Hematopoietic multipotent progenitor cell treated with erythropoietin and hydrocortisone succinate and interleukin-3 and kit ligand, for 4 days (in vitro differentiated cells): Measurements from ENCODE around the gene TIMP1.
"Not testable (repeated sequence)": the region's sequence is repeated elsewhere in the genome, so short reads cannot be mapped to it uniquely, and the experiment has no call there.

Experiments
- DNase-seq: peaks from one replicate; pipeline ENCODE4 v3.0.0-alpha.2; 2015

The TIMP1 gene

GRCh38 chrX:47574076-47574546 is 8.1 kb upstream of the TIMP1 start:
- DNase-seq, result no peak

- peak; percentile 81 for DNase-seq
These were observed 7.5 kb upstream of the TIMP1 start for GRCh38 chrX:47574547-47575301.

GRCh38 chrX:47576021-47576898 is 6.0 kb upstream of the TIMP1 start:
- DNase-seq, result no peak

GRCh38 chrX:47577424-47577823 is 4.8 kb upstream of the TIMP1 start:
- DNase-seq, result no peak

- no peak for DNase-seq
These were observed 4.3 kb upstream of the TIMP1 start for GRCh38 chrX:47577901-47578300.

GRCh38 chrX:47578692-47579091 is 3.5 kb upstream of the TIMP1 start:
- no peak for DNase-seq

- DNase-seq, result no peak
These were observed 2.7 kb upstream of the TIMP1 start for GRCh38 chrX:47579537-47579936.

- DNase-seq, result no peak
These were observed 1.1 kb downstream of the TIMP1 start for GRCh38 chrX:47583240-47583861.

GRCh38 chrX:47584714-47585113 is 2.5 kb downstream of the TIMP1 start:
- no peak for DNase-seq

- DNase-seq, result no peak
These were observed 3.0 kb downstream of the TIMP1 start for GRCh38 chrX:47585273-47585672.

GRCh38 chrX:47586043-47586787 is 4.0 kb downstream of the TIMP1 start:
- DNase-seq, result no peak

GRCh38 chrX:47587091-47587891 is 5.1 kb downstream of the TIMP1 start:
- no peak for DNase-seq

- DNase-seq, result no peak
These were observed 5.9 kb downstream of the TIMP1 start for GRCh38 chrX:47587906-47588735.

GRCh38 chrX:47590984-47591383 is 8.7 kb downstream of the TIMP1 start:
- no peak for DNase-seq

GRCh38 chrX:47593522-47593921 is 11.3 kb downstream of the TIMP1 start:
- DNase-seq, result no peak

GRCh38 chrX:47595716-47596251 is 13.5 kb downstream of the TIMP1 start:
- DNase-seq, result no peak

GRCh38 chrX:47596256-47596655 is 14.0 kb downstream of the TIMP1 start:
- DNase-seq, result peak; percentile 24

GRCh38 chrX:47597222-47597621 is 15.0 kb downstream of the TIMP1 start:
- DNase-seq, result no peak

GRCh38 chrX:47603125-47603524 is 20.9 kb downstream of the TIMP1 start:
- not testable (repeated sequence) for DNase-seq

GRCh38 chrX:47605024-47605423 is 22.8 kb downstream of the TIMP1 start:
- DNase-seq, result peak; percentile 16

- no peak for DNase-seq
These were observed 24.9 kb downstream of the TIMP1 start for GRCh38 chrX:47607091-47607490.
